Activated T-cell treated with anti-CD3 and anti-CD28 coated beads, Interleukin-2, amount 50 U/mL, for 24 hours (primary cell): ENCODE measurements around the gene TNFRSF6B.

Experiments used
- DNase-seq: peaks from one replicate; pipeline ENCODE4 v3.0.0-alpha.2; 2020
- H3K27ac Mint-ChIP-seq: 2 replicates; pipeline ENCODE4 v1.8.0; 2020; ENCODE audit warnings: mild to moderate bottlenecking, mixed read lengths
- H3K27me3 Mint-ChIP-seq: 2 replicates; pipeline ENCODE4 v1.8.0; 2020; ENCODE audit warnings: mixed read lengths
- H3K36me3 Mint-ChIP-seq: 2 replicates; pipeline ENCODE4 v1.8.0; 2020; ENCODE audit warnings: low read depth, mixed read lengths
- H3K4me1 Mint-ChIP-seq: 2 replicates; pipeline ENCODE4 v1.8.0; 2020; ENCODE audit warnings: low read depth, mixed read lengths
- H3K4me3 Mint-ChIP-seq: 2 replicates; pipeline ENCODE4 v1.8.0; 2020; ENCODE audit warnings: mild to moderate bottlenecking, moderate library complexity, mixed read lengths
- H3K9me3 Mint-ChIP-seq: 2 replicates; pipeline ENCODE4 v1.8.0; 2020; ENCODE audit warnings: mixed read lengths

Gene TNFRSF6B

DNA sequence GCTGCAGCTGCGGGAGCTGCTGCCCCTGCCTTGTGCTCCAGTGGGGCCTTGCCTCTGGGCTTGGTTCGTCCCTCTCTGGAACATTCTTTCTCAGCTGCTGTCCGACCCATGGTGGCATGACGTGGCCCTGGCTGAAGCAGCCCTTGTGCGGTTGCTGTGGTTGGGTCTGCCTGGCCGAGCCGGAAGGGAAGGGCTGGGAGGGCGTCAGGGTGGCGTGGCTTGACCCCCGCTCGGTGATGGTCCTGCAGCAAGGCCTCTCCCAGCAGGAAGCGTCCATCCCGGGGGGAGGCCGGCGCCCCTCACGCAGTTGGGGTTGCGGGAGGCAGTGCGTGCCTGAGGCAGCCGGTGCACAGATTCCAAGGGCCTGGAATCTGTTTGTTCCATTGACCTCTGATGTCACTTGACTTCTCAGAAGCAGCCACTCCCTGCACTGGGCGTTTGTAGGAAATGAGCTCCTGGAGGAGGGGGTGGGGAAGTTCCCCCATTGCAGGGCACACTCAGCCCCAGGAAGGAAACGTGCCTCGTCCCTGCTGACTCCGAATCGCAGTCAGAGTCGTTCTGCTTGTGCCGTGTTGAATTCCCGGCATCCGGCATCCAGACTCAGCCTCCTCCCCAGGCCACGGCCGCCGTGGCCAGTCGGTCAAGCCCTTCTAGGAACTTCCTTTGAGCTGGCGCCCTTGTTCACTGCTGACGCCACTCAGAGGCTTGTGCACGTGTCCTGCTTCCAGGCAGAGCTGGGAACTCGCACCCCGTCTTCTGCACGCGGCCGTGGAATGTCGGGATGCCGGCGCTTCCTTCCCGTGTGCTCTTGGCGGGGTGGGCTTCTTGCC lies 9.7 kb upstream of the TNFRSF6B start:
- Mint-ChIP-seq H3K4me1 (peaks cover 24% of the 10 kb centered on the region), H3K27me3 (no peaks in the 10 kb centered on the region), H3K9me3 (no peaks in the 10 kb centered on the region), H3K36me3 (peaks cover 23% of the 10 kb centered on the region), H3K27ac (peak overlapping the region; percentile 73), H3K4me3 (no peak overlapping the region)
- peak; percentile 68 for DNase-seq

DNA sequence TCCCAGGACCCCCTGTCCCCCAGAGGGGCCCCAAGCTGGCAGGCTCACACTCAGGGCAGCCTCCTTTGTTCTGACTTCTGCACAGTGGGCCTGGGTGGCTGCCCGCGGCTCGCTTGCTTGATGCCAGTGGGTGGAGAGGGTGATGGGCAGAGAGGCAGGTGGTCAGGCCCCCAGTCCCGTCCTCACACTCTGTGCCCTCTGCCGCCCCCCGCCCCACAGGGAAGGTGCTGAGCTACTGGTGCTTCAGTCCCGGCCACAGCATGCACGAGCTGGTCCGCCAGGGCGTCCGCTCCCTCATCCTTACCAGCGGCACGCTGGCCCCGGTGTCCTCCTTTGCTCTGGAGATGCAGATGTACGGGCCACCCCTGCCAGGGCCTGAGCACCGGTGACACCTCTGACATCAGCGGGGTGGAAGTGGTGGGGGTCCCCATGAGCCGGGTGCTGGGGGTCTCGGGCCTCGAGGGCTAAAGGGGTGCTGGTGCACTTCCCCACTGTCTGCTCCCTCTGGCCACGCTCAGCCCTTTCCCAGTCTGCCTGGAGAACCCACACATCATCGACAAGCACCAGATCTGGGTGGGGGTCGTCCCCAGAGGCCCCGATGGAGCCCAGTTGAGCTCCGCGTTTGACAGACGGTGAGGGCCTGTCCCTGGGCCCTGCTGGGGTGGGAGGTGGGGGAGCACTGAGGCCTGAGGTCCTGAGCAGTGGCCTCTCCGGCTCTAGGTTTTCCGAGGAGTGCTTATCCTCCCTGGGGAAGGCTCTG lies 8.9 kb upstream of the TNFRSF6B start:
- H3K27me3 Mint-ChIP-seq: no peaks in the 10 kb centered on the region
- H3K4me1 Mint-ChIP-seq: peaks cover 24% of the 10 kb centered on the region
- no peak overlapping the region for H3K4me3 Mint-ChIP-seq

DNA sequence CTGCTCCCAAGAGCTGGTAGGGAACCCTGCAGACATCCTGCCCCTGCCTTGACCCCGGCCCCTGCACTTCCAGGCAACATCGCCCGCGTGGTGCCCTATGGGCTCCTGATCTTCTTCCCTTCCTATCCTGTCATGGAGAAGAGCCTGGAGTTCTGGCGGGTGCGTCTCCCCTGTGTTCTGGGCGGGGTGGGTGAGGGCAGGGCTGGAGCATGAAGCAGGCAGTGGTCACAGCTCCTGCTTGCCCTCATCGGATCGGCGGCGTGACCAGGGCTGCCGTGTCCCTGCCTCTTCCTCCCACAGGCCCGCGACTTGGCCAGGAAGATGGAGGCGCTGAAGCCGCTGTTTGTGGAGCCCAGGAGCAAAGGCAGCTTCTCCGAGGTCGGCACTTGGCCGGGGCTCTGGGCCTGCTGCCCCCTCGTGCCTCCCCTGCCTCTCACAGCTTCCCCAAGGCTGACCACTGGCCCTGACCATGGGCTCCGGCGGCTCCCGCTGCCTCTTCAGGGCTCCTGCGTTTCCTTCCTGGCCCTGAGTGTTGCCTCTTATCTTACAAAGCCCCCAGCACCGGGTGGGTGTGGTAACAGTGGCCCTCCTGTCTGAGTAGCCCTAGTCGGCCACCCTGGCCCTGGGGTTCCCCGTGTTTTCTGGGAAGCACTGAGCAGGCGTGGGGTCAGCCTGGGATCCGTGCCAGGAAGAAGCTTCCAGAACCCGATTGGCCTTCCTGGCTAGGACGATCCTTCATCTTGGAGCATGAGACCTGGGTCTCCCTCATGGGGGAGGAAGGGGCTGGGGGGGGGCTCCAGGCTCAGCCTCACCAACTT lies 8.0 kb upstream of the TNFRSF6B start:
- no peak for DNase-seq
- Mint-ChIP-seq H3K4me1 (peaks cover 23% of the 10 kb centered on the region), H3K27ac (no peak overlapping the region), H3K4me3 (no peak overlapping the region), H3K9me3 (no peaks in the 10 kb centered on the region), H3K36me3 (peaks cover 29% of the 10 kb centered on the region), H3K27me3 (no peaks in the 10 kb centered on the region)

More for the DNA sequence above, 8.9 kb upstream of the TNFRSF6B start:
- Mint-ChIP-seq H3K27ac (peak overlapping the region; percentile 26), H3K9me3 (no peaks in the 10 kb centered on the region), H3K36me3 (peaks cover 26% of the 10 kb centered on the region)
- DNase-seq: no peak

DNA sequence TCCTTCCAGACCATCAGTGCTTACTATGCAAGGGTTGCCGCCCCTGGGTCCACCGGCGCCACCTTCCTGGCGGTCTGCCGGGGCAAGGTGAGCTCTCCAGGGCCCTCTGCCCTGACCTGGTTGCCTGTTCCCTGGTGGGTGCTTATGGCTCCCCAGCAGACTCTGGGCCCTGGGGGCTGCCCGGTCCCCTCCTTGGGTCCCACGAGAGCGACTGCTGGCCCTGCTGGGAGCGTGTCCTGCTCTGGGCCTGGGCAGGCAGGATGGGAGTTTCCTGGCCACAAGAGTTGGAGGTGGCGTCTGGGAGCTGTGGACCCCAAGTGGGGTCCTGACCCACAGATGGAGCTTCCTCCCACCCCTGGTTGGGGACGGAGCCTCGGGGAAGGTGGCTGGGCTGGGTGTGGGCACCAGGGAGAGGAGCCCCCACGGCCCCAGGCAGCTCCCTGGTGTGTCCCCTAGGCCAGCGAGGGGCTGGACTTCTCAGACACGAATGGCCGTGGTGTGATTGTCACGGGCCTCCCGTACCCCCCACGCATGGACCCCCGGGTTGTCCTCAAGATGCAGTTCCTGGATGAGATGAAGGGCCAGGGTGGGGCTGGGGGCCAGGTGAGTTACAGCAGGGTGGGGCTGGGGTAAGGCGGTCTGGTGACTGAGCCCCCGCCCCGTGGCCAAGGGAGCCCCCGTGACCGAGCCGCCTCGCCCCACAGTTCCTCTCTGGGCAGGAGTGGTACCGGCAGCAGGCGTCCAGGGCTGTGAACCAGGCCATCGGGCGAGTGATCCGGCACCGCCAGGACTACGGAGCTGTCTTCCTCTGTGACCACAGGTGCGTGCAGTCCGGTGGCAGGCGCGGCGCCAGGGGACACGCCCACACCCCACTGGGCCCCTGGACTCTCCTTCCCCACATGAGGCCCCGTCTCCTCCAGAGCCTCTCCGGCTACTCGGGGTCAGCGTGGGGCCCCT lies 7.1 kb upstream of the TNFRSF6B start:
- Mint-ChIP-seq H3K4me3 (no peak overlapping the region), H3K27me3 (no peaks in the 10 kb centered on the region), H3K36me3 (peaks cover 30% of the 10 kb centered on the region), H3K9me3 (no peaks in the 10 kb centered on the region), H3K27ac (no peak overlapping the region), H3K4me1 (peaks cover 20% of the 10 kb centered on the region)
- DNase-seq: no peak

DNA sequence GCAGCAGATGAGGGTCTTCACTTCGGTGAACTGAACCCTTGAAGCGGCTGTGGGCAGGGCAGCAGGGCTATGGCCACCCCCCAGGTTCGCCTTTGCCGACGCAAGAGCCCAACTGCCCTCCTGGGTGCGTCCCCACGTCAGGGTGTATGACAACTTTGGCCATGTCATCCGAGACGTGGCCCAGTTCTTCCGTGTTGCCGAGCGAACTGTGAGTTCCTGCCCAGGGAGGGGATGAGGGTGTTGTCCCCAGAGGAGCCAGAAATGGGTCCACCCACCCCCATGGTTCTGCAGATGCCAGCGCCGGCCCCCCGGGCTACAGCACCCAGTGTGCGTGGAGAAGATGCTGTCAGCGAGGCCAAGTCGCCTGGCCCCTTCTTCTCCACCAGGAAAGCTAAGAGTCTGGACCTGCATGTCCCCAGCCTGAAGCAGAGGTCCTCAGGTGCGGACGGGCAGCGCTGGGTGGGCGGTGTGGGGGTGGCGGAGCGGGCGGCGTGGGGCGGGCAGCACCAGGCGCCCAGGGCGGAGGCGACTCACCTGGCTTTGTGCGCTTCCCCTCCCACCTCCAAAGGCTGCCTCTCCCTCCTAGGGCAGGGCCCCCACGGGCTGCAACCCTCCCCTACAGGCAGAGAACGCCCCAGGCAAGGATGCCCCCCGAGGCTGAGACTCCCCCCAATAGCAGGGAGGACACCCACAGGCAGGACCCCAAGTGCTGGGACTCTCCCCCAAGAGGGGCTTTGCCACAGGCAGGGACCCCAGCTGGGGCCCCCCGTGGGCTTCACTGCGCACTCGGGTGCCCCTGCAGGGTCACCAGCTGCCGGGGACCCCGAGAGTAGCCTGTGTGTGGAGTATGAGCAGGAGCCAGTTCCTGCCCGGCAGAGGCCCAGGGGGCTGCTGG lies 6.2 kb upstream of the TNFRSF6B start:
- Mint-ChIP-seq H3K9me3 (no peaks in the 10 kb centered on the region), H3K4me3 (no peak overlapping the region), H3K27me3 (no peaks in the 10 kb centered on the region), H3K27ac (no peak overlapping the region), H3K4me1 (peaks cover 15% of the 10 kb centered on the region), H3K36me3 (peaks cover 40% of the 10 kb centered on the region)
- DNase-seq: no peak

DNA sequence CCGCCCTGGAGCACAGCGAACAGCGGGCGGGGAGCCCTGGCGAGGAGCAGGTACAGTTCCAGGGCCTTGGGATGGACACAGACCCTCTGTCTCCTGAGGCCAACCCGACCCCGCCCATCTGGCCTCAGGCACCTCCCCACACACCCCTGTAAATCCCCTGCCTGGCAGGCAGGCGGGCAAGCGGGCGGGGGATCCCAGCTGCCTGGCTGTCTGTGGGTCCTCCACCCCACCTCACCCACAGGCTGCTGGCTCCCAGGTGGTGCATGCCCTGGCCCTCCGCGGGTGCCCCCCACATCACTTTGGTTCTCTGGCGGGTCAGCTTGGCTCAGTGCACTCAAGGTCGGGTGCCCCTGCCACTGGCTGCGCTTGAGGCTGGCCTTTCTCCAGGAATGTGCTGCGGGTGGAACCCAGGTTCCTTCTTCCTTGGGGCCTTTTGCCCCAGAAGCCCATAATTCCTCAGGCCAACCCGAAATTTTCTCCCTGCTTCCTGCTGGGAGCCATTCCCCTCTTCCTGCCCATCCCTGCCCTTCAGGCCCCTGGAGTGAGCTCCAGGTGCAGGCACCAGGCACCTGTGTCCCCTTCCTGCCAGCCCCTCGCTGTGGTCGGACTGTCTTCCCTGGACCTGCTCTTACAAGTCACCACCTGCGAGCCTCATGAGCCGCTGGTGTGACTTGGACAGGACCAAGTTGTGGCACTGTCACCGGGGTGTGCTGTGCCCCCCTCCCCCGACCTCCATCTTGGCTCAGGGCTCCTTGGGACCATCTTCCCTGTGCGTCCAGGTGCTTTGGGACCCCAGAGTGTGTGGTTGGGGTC lies 5.3 kb upstream of the TNFRSF6B start:
- H3K9me3 Mint-ChIP-seq: no peaks in the 10 kb centered on the region
- no peak overlapping the region for H3K4me3 Mint-ChIP-seq
- H3K4me1 Mint-ChIP-seq: peaks cover 19% of the 10 kb centered on the region
- DNase-seq: no peak
- H3K36me3 Mint-ChIP-seq: peaks cover 46% of the 10 kb centered on the region
- H3K27ac Mint-ChIP-seq: peak overlapping the region; percentile 5
- no peaks in the 10 kb centered on the region for H3K27me3 Mint-ChIP-seq

DNA sequence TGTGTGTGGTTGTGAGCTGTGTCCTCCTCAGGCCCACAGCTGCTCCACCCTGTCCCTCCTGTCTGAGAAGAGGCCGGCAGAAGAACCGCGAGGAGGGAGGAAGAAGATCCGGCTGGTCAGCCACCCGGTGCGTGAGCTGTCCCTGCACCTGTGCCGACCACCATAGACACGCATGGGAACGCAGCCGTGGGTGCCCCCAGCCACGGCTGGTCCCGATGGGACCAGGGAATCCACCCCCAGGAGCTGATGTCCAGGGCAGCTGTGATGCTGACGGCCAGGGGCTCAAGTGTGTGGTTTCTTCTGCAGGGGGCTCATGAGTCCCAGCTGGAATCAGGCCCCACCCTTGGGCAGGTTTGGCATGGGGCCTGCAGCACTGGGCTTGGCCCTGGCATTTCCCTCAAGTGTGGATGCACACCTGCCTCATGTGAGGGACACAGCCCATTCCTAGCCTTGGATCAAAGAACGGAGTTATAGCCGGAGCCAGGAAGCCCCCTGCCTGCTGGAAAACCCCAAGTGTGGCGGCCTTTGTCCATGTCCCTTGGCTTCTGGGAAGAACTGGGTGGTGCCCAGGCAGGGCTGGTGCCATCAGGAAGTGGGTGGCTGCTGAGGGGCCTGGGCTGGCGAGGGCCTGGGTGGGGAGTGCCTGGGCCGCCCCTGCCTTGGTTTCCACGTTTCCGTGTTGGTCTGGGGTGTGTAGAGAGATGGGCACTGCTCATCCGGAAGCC lies 4.6 kb upstream of the TNFRSF6B start:
- Mint-ChIP-seq H3K27ac (peak overlapping the region; percentile 33), H3K9me3 (no peaks in the 10 kb centered on the region), H3K4me1 (peaks cover 18% of the 10 kb centered on the region), H3K4me3 (no peak overlapping the region), H3K27me3 (no peaks in the 10 kb centered on the region), H3K36me3 (peaks cover 47% of the 10 kb centered on the region)
- DNase-seq: no peak

DNA sequence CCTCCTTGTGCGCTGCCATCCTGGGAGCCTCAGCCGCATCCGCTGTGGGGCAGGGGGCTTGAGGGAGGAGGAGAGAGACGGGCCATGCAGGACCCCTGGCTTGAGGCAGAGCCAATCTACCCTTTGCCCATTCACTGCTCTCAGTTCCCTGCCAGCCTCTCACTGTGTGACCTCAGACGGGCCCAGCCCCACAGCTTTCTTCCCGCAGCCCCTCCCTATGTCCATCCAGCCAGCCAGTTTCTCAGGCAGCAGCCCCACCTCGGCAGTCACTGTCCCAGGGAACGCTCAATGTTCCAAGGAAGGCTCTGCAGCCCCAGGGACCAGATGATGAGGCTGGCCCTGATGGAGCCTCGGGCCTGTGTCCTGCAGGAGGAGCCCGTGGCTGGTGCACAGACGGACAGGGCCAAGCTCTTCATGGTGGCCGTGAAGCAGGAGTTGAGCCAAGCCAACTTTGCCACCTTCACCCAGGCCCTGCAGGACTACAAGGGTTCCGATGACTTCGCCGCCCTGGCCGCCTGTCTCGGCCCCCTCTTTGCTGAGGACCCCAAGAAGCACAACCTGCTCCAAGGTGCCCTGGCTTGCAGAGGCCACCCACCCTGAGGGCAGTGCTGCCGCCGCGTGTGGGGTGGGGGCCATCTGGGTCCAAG lies 3.9 kb upstream of the TNFRSF6B start:
- H3K36me3 Mint-ChIP-seq: peaks cover 49% of the 10 kb centered on the region
- no peak overlapping the region for H3K4me3 Mint-ChIP-seq
- no peaks in the 10 kb centered on the region for H3K27me3 Mint-ChIP-seq
- H3K9me3 Mint-ChIP-seq: no peaks in the 10 kb centered on the region
- peaks cover 19% of the 10 kb centered on the region for H3K4me1 Mint-ChIP-seq
- H3K27ac Mint-ChIP-seq: peak overlapping the region; percentile 85
- no peak for DNase-seq

DNA sequence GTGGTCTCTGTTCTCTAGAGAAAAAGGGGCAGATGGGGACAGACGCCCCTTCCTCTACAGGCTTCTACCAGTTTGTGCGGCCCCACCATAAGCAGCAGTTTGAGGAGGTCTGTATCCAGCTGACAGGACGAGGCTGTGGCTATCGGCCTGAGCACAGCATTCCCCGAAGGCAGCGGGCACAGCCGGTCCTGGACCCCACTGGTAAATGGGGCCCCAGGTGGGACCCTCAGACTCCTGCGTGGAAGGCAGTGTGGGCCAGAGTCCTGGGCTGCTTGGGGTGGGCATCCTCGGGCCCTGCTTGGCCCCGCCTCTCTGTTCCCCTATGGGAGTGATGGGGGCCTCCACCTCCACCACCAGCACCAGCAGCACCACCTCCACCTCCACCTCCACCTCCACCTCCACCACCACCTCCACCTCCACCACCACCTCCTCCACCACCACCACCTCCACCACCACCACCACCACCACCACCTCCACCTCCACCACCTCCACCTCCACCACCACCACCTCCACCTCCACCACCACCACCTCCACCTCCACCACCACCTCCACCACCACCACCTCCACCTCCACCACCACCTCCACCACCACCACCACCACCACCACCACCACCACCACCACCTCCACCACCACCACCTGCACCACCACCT lies 3.2 kb upstream of the TNFRSF6B start:
- Mint-ChIP-seq H3K4me1 (peaks cover 23% of the 10 kb centered on the region), H3K9me3 (no peaks in the 10 kb centered on the region), H3K27ac (peak overlapping the region; percentile 52), H3K4me3 (no peak overlapping the region), H3K36me3 (peaks cover 52% of the 10 kb centered on the region), H3K27me3 (no peaks in the 10 kb centered on the region)
- no peak for DNase-seq

DNA sequence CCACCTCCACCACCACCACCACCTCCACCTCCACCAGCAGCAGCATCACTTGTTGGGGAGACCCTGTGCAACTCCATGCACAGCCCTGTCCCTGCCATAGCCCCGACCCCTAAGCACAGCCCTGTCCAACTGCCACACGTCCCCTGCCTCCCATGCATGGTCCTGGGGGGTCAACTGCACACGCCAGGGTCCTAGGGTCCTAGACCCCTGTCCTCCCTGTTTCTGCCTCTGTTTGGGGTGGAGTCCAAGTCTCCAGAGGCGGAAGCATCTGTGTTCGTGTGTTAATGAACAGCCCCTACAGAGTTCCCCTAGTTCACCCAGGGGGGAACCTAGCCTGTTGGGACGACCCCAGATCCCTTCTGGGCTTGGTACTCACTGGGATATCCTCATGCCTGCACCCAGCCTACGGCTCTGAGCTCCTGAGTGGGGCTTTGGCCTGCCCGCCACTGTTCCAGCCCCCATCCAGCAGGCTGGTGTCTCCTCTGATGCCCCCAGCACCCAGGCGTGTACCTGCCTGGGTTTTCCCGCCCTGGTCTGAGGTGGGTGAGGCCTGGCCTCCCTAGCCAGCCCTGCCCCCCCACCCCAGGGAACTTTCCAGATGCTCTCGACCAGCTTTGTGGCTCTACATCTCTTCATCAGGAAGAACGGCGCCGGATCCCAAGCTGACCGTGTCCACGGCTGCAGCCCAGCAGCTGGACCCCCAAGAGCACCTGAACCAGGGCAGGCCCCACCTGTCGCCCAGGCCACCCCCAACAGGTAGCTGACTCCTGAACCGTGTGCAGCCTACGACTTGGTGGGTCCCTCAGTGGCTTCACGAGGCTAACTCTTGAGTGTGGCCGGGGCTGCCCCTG lies 2.5 kb upstream of the TNFRSF6B start:
- H3K4me3 Mint-ChIP-seq: peak overlapping the region; percentile 48
- peaks cover 30% of the 10 kb centered on the region for H3K4me1 Mint-ChIP-seq
- H3K27ac Mint-ChIP-seq: peak overlapping the region; percentile 93
- peaks cover 52% of the 10 kb centered on the region for H3K36me3 Mint-ChIP-seq
- H3K27me3 Mint-ChIP-seq: no peaks in the 10 kb centered on the region
- no peaks in the 10 kb centered on the region for H3K9me3 Mint-ChIP-seq
- no peak for DNase-seq
